HG02938 (cell line): ENCODE data around the gene ATP8B4.

ENCODE experiments used
- ATAC-seq: cut with Tn5 transposase; IDR thresholded peaks from one replicate; pipeline ENCODE4 v1.9.1; 2021; ENCODE audit warnings: mild to moderate bottlenecking, moderate library complexity; ENCODE audit not compliant: unreplicated experiment

ATP8B4 gene

GRCh38 chr15:49900903-49901235 is 218.2 kb downstream of the ATP8B4 start:
- ATAC-seq = no peak

GRCh38 chr15:49900006-49900902 is 218.8 kb downstream of the ATP8B4 start:
- ATAC-seq = no peak

- no peak for ATAC-seq
Measured at GRCh38 chr15:49898575-49899283, 220.3 kb downstream of the ATP8B4 start.

- ATAC-seq = no peak
Measured at GRCh38 chr15:49898097-49898496, 220.9 kb downstream of the ATP8B4 start.

GRCh38 chr15:49895347-49896223 is 223.4 kb downstream of the ATP8B4 start:
- no peak for ATAC-seq

- ATAC-seq = no peak
Measured at GRCh38 chr15:49890689-49891088, 228.3 kb downstream of the ATP8B4 start.

GRCh38 chr15:49889536-49889935 is 229.5 kb downstream of the ATP8B4 start:
- no peak for ATAC-seq

GRCh38 chr15:49888734-49889133 is 230.3 kb downstream of the ATP8B4 start:
- ATAC-seq = no peak

GRCh38 chr15:49888323-49888693 is 230.7 kb downstream of the ATP8B4 start:
- ATAC-seq = no peak

GRCh38 chr15:49887659-49888322 is 231.2 kb downstream of the ATP8B4 start:
- no peak for ATAC-seq

- ATAC-seq = no peak
Measured at GRCh38 chr15:49883121-49883520, 235.9 kb downstream of the ATP8B4 start.

- no peak for ATAC-seq
Measured at GRCh38 chr15:49881866-49882265, 237.2 kb downstream of the ATP8B4 start.

- ATAC-seq = no peak
Measured at GRCh38 chr15:49881433-49881832, 237.6 kb downstream of the ATP8B4 start.

GRCh38 chr15:49877873-49878521 is 241.0 kb downstream of the ATP8B4 start:
- ATAC-seq = no peak

GRCh38 chr15:49877117-49877872 is 241.7 kb downstream of the ATP8B4 start:
- no peak for ATAC-seq

- no peak for ATAC-seq
Measured at GRCh38 chr15:49876401-49877038, 242.5 kb downstream of the ATP8B4 start.

GRCh38 chr15:49875392-49875791 is 243.6 kb downstream of the ATP8B4 start:
- ATAC-seq = no peak

GRCh38 chr15:49870472-49870871 is 248.6 kb downstream of the ATP8B4 start:
- no peak for ATAC-seq

- ATAC-seq = no peak
Measured at GRCh38 chr15:49868348-49868747, 250.7 kb downstream of the ATP8B4 start.
